DMS153 treated with DMSO at 0.1 percent for 48 hours (cell line): Measurements from ENCODE around the gene ZNF236.

Source experiments
- DNase-seq: peaks from one replicate; lab custom pipeline; 2025; ENCODE audit not compliant: unreplicated experiment; lab: John Stamatoyannopoulos, UW

ZNF236 gene

DNA sequence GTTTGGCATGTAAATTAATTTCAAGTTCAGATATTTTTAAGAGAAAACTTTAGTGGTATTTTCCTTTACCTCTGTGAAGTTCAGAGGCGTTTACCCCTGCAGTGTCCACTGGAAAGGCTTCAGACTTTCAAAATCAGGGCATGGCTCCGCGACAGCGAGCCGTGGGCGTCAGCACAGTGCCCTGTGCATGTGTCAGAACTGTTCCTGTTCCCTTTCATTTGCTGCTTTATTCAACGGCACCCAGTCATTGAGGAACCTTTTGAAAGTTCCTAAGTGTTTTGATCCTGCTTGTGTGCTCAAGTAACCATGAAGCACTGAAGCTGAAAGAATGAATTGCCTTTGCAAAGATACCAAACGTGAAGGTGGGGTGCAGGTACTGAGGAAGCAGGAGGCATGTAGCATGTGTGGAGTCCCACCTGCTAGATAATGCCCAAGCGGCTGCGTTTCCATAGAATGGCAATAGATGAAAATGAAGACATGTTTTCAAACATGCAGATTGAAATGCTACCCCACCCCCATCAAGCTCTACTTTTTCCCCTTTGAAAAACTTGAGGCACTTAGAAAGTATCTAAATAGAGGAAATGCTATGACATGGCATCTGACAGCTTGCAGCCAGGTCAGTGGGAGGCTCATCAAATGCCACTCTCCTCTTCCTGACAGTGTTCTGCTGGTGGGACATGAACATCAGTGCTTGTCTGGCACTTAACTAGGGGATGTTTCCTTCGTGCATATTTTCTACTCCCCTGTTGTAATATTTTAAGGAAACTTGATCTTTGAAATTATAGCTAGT, 148.6 kb downstream of the ZNF236 start:
- DNase-seq = no peak

DNA sequence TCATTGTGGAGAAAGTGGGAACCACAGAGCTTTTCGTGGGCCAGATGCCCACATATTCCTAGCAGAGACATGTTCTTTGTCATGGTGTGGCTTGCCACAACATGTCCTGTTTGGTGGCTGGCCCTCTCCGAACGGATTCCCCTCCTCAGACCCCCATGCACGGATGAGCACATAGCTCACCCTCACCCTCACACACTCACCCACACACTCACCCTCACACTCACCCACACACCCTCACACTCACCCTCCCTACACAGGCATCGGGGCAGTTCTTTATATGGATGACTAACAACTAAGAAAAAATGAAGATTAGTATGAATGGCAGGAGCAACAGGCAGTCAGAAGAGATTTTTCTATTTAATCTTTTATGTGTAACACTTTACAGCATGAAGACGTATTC, 149.9 kb downstream of the ZNF236 start:
- DNase-seq = no peak

DNA sequence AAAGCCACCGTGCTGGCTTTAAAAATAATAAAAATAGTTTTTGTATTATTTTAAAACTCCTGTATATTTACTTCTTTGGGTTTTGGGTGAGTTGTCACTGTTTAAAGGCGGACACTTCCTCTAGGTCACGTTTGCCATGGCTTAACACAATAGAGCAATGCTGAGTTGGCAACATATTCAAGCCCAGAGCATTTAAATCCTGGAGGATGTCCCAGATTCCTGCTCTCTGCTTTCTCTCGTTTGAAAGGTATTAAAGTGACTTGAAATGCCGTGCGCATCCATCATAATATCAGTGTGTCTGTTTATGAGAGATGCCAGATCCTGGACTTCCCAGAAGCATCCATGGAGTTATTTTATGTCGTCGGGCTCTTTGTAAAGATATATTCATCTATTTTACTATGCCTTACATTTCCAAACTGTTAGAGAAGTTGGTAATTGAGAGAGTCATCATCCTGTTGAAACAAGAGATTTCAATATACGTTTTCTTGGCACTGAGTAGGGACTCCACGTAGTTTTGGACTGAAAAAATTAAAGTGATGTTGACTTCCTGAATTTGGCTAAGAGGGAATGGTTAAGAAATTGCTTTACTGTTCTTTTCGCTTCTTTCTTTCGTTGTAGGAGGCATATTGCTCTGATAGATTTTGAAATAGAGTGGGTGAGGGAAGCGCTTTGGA, 150.6 kb downstream of the ZNF236 start:
- DNase-seq = no peak

DNA sequence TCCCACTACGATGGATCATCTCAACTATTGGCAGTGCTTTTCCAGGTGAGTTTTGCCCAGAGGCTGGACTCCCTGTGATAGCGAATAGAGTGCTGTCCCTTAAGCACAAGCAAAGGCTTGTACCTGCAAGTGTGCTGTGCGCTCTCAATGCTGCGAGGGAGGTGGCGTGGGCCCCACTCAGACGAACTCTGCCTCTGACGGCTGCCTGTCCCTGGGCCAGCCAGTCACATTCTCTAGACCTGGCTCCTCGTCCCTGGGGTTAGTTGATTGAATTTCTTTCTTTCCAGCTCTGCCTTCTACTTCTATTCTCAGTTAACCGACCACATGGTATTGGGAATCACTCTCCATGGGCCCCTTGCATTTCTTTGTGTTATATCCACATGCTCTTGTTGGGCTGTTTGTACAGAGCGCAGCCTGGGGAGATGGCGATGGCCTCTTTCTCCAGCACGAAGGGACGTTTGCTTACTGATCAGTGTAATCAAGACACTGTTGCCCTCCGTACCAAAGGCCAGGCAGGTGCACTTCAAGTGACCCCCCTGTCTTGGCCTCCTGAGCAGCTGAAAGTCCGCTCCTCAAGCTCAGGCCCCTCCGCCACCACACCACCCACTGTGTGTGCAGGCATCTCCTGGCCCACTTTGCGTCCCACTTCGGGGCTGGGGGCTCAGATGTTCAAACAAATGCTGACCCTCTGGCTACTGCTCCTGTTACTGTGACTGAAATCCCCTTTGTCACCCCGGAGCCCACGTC, 151.3 kb downstream of the ZNF236 start:
- no peak for DNase-seq

DNA sequence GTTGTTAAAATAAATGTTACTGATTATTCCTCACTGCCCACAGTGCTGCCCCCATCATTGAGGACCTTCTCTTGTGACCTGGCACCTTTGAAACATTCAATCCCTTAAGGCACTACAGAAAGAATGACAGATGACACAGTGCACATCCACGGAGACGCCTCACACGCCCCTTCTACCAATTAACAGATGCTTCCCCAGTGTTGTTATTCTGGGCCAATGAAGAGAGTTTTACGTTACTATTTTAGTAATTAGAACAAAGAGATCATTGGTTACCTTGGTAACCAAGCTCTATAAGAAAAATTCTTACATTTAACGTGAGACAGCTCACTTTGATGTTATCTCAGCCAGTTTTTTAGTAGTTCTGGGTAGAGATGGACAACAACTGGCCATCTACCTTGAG, 152.0 kb downstream of the ZNF236 start:
- no peak for DNase-seq

DNA sequence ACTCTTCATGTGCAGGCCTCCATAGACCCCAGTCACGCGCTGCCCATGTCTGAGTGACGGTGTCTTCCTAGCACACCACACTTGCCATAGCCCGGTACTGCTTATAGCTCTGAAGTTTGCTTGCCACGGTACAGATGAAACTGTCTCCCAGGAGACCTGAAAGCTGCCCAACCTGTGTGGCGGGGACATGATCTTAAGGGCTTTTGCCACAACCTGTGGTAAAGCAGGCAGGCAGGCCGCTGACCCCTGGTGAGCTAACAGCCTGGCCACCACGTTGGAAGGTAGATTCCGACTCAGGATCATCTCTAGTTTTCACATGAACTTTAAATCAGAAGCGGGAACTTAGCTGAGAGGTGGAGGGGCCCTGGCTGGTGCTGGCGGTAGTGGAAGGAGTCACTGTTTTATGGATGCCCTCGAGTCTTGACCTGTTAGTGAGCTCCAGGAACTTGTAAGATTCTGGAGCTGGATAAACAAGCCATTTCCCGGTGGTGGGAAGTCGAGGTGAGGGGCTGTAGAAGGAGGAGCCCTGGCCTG, 153.3 kb downstream of the ZNF236 start:
- no peak for DNase-seq

DNA sequence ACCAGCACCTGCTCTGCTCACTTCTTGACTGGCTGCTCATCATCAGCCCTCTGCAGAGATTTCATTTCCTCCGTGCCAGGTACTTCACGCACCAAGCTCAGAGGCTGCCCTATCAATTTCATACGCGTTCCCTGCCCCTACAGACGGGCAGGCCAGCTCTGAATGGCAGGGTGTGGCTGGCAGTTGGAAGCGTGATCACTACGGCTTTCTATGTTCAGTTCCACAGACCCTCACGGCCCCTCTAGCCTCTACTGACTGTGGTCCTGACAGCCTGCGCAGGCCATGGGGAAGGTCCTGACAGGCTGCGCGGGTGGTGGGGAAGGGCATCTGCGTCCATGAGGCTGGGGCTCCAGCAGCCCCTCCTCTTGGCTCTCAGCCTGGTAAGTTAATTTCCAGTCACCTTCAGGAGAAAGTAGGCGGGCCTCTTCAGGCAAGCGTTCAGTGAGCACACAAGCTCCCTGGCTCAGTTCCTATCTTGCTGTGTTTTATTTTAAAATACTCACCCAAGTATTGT, 154.8 kb downstream of the ZNF236 start:
- peak; percentile 76 for DNase-seq

DNA sequence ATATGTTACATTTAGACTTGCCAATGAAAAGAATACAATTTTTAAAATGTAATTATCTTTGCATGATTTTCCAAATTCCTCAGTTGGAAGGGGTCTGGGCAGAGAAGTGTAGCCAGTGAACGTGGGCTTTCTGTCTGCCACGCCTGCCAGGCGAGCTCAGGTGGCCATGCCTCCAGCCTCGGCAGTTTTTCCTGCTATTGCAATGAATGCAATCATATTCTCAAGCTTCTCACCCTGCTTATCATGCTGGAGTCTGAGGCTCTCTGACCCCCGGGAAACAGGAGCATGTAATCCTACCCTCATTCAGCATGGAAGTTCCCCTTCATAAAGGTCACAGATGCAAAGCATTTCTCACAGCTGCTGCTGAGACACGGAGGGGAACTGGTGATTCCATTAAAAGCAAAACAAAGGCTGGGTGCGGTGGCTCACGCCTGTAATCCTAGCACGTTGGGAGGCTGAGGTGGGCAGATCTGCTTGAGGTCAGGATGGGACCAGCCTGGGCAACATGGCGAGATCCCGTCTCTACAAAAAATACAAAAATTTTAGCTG, 155.4 kb downstream of the ZNF236 start:
- no peak for DNase-seq

DNA sequence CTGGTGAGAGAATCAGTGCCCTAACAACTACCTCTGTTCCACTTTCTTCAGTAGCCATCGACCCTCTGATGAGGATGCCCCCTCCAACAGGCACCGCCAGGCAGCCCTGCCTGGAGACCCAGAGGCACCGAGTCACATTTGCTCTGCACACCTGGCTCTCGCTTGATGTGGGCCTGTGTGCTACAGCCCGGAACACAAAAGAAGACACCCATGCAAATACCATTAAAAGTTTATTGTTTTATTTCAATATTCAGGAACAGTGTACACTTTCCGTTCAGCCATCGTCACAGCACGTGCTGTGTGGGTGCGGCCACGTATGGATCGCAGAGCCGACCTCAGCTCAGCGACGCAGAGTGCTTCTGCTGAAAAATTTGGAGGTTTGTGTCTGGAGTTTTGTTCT, 156.3 kb downstream of the ZNF236 start:
- DNase-seq = no peak

DNA sequence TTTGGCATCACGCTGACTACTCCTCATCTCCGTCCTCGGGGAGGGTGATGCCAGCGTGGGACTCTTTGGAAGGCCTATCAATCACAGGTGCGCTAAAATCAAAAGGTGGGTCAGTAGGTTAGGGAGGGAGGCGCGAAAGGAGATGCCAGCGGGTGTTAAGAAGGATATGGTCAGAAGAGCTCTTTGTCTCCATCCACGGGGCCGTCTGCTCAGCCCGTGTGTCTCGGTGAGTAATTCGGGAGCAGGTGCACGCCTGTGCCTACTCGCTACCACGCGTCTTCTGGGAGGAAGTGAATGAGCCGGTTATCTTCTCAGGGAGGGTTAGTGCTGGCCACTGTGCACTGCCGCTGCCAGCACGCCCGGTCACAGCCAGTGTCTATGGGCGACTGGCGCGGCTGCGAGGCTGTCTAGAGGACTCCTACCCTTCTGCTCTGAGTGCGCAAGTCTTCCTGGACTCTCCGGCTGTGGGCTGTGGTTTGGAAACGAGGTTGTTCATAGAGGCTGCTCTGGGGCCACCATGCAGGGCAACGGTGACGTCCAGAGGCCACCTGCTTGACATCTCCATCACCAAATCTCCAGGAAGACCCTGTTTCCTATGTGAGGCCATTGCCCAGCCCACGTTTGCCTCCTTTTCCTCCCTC, 156.9 kb downstream of the ZNF236 start:
- DNase-seq = no peak

DNA sequence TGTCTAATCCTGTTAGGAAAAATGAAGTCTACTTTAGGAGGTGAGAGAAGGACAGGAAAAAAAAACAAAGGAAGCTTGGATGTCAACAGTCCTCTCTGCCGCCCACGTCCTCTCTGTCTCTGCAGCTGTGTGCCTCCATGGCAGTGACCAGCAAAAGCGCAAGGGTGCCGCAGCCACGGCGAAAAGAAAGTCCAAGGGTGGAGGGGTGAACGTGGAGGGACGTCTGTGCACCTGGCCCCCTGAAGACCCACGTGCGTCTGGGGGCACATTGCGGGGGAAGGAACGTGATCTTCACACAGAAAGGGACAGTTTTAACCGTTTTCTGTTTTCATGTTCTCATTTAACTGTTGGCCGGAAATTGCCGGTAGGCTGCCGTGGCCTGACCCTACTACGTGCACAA, 157.5 kb downstream of the ZNF236 start:
- no peak for DNase-seq

DNA sequence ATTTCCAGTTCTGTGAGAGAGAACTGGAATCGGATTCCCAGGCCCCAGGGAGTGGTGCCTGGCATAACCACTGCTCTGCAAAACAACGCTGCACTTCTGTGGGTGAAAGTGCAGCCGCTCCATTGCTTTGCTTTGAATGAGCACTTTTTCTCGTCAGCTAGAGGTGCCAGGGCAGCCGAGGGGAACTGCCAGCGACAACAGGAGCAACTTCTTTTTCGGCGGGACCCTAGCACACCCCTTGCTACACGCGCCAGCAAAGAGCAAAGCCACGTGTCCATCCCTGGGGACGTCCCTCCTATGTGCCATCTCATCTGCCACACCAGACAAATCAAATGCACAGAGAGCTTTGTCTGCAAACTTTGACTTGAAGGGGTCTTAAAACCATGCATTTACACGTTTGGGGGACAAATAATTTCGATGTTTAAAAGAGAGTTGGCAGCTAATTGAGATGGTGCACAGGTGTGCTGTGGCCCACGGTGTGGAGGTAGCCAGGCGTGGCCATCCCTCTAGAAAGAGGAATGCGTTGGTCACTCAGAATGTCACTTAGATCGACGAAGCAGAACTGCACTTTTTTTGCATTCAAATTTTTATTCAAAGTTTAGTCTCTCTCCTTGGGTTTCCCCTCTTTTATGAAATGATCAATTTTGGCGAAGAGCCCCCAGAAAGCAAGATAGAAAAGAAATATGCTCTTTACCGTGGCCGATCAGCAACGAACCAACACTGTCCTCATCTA, 158.5 kb downstream of the ZNF236 start:
- DNase-seq = no peak

DNA sequence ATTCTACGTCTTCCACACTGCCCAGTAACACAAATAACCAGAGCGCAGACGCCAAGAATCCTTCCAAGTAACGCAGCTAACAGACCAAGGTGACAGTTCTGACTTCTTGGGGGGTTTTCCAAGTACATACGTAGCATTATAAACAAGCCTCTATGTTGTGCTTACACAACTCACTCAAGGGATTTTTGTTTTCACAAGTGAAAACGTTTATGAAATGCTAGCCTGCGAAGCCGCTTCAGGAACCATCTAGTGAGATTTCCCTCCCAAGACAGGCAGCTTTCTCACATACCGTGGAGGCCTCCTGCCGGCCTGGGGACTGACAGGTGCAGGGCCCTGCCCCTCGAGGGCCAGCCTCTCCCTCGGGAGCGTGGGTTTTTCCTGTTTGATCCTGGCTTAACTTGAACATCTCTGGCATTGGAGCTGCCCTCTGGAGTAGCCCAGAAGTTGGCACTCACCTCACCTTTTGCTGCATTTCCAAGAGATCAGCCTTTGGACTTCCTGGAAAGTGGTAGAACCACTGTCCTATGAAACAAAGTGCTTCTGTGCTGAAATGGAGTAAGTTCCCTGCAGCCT, 159.1 kb downstream of the ZNF236 start:
- peak; percentile 8 for DNase-seq

DNA sequence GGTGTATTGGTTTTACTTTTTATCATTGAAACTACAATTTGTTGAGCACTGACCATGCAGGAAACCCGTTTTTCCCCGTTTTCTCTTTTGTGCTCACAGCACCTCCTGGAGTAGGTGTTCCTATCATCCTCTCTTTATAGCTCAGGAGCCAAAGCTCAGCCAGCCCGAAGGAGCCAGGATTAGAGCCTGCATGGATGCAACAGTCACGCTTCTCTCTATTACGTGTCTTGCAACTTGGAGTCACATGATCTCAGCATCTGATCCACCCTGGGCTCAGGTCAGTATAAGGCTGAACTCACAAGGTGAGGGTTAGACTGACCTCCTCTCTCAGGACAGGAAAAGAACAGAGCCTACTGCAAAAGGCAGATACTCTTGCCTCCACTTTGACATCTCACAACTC, 159.7 kb downstream of the ZNF236 start:
- no peak for DNase-seq

DNA sequence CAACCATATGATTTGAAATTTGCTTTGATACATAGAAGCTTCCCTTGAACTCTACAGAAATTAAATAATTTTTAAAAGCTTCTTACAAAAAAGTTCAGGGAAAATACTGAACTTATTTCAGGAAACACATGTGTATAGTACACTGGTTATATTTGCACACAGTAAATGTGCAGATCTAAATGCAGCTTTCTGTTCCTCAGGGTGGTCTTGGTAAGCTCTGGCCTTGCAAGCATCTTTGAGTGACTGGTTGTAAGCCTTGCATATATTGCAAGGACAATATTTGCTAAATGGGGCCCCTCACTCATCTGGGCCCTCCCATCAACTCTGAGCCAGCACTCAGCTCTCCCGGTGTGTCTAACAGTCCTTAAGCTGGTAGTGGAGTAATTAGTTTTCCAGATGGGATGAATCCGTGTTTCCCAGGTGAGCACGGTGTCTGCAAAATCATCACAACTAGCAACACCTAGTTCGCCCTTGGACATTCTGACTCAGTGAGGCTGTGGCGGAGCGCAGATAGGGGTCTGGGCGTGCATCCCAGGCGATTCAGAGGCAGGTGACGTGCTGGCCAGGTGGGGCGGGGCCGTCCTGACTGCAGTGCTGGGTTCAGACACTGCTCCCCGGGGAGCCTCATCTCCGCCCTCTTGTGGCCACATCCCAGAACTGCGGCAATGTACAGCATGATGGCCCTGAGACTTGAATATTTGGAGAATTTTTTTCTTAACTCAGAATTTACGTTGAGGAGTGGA, 160.7 kb downstream of the ZNF236 start:
- peak; percentile 63 for DNase-seq

DNA sequence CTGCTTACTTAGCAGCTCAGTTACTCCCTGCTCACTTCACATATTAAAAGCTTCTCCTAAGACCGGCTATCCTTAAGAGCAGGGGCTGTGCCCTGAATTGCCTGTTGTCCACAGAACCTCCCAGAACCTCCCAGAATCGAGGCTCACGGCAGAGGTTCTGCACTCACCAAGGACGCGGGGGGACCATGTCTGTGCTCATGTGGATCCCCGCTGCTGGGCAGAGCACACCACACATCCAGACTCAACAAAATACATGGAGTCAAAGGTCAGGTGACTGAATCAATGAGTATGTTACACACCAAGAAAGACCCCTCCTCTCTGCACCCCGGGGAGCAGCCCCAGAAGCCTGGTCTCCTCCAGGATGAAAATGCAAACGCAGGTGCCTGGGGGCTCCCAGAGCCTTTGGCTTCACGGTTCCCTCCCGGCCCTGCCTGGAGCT, 161.3 kb downstream of the ZNF236 start:
- no peak for DNase-seq

DNA sequence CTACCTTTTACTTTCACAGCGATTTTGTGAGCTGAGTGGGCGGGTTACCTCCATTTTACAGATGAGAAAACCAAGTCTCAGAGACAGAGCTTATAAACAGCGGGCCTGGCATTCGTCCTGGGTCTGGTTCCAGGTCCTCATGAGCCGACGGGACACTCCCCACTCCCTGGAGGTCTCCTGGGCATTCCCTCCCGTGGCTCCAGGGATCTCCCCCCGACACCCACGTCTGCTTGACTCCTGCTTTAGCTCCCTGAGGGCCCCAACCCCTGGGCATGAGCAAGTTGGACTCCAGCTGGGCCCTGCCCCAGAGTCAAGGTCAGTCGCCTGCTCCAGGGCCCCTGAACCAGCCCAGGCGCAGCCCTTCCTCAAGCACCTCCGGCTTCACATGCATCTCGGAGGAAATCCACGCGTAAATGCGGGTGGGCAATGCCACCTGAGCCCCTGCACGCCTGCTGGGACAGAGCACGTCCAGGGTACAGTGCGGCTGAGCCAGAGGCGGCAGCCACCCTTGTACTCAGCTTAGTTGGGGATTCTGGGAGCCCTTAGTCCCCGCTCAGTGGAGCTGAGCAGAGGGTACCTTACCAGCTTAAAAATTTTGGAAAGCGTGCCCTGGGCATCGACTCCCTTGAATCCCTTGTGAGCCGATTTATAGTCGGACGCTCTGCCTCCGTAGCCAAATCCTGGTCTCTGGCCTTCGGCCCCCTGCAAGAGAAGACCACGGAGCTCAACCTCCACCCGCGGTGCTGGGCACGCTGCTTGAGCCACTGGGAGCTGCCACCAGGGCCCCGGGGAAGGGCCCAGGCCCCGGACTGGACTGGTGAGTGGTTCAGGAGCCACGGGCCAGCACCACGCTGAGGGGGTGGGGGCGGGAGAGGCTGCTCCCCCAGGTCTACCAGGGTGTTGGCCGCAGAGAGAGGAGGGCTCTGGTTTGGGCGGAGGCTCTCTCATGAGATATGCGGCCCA, 162.1 kb downstream of the ZNF236 start:
- DNase-seq = no peak
